ENCODE measurements around the gene BCL3. TPM values are rescaled to one million over a fixed set of nuclear protein-coding genes. Genes with fewer than 3 reads are reported as not detected.
A peak's percentile ranks its signal among the peaks of the same experiment; 100 is the strongest.

BCL3 gene
- total and polyA plus RNA-seq, 2 of the 13 experiments (the other 11 are each of a cell fraction or from before 2014, with no cell fraction given): 2.3 to 4.0 TPM

GRCh38 chr19:44800461-44800860 lies 52.0 kb downstream of the BCL3 start (continued):
- no peak for TF ChIP-seq BCLAF1 (IDR thresholded peaks at IDR 0.05)
- no peak for TF ChIP-seq HNRNPLL (IDR thresholded peaks at IDR 0.05; ENCODE audit: low read depth, low read length, poor library complexity, severe bottlenecking)
- 0 out of 2 replicates have a peak, but pooled peaks have one; percentile 28 for TF ChIP-seq ATF7-NPFF (CRISPR knock-in tag; IDR thresholded peaks at IDR 0.05; ENCODE audit: low read depth)
- no peak for TF ChIP-seq ZNF776 (CRISPR knock-in tag; IDR thresholded peaks at IDR 0.05)
- no peak for TF ChIP-seq MXD1 (CRISPR knock-in tag; IDR thresholded peaks at IDR 0.05)
- TF ChIP-seq, protein P1, sequence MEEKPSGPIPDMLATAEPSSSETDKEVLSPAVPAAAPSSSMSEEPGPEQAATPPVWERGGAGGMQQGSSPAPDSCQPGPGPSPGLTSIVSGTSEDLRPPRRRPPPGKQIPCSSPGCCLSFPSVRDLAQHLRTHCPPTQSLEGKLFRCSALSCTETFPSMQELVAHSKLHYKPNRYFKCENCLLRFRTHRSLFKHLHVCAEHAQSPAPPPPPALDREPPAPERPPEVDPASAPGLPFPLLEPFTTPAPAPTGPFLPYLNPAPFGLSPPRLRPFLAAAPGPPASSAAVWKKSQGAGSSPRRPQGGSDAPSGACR (CRISPR knock-in tag; IDR thresholded peaks at IDR 0.05): peak; percentile 86; the same call in 1 of the 2 replicates
- no peak for TF ChIP-seq THAP7 (CRISPR knock-in tag; IDR thresholded peaks at IDR 0.05)
- 0 out of 2 replicates have a peak, but pooled peaks have one; percentile 33 for TF ChIP-seq HOMEZ (CRISPR knock-in tag; IDR thresholded peaks at IDR 0.05; ENCODE audit: low read depth)
- TF ChIP-seq ETS1 (CRISPR knock-in tag; IDR thresholded peaks at IDR 0.05): no peak
- peak; percentile 85; the same call in 1 of the 2 replicates for TF ChIP-seq ZNF556 (CRISPR knock-in tag; IDR thresholded peaks at IDR 0.05; ENCODE audit: borderline replicate concordance)
- TF ChIP-seq RFXAP (CRISPR knock-in tag; IDR thresholded peaks at IDR 0.05; ENCODE audit: borderline replicate concordance): no peak; the same call in 1 of the 2 replicates
- no peak for TF ChIP-seq MLX (CRISPR knock-in tag; IDR thresholded peaks at IDR 0.05)
- TF ChIP-seq ZNF770 (CRISPR knock-in tag; IDR thresholded peaks at IDR 0.05): peak; percentile 75; the same call in 1 of the 2 replicates
- no peak for TF ChIP-seq ATF6 (CRISPR knock-in tag; conservative IDR thresholded peaks at IDR 0.05)
- TF ChIP-seq MAF1 (CRISPR knock-in tag; IDR thresholded peaks at IDR 0.05; ENCODE audit: borderline replicate concordance): no peak
- TF ChIP-seq ZNF816 (CRISPR knock-in tag; IDR thresholded peaks at IDR 0.05; ENCODE audit: borderline replicate concordance): no peak
